ENCODE measurements around the gene CARF. TPM values are rescaled to one million over a fixed set of nuclear protein-coding genes. Genes with fewer than 3 reads are reported as not detected.

Gene CARF
- total RNA-seq, 1 experiment from 2014 or later = 4.2 TPM

DNA sequence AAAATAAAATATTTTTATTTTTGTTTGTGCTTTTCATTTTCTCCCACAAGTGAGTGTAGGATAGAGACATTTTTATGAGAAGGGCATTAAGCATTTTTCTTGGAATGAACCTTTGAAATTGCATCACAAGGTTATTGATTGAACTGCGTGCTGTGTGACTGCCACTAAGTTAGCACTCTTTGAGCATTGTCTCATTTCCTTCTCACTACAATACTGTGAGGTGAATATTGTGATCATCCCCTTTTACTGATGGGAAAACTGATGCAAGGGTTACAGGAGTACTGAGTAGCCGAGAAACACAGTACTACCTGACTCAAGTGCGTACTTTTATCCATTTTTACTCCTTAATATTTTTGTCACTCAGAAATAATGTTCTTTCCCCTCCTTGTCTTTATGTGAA lies 104.6 kb downstream of the CARF start:
- DNase-seq (ENCODE audit: low read depth, low spot score) (no peak), ATAC-seq (no peak)
- no peak overlapping the region for H3K9ac ChIP-seq (ENCODE audit: low read length)
- no peak overlapping the region for H3K27ac ChIP-seq (ENCODE audit: low read depth, low read length)
- H3K9me3 ChIP-seq (ENCODE audit: control insufficient read depth in 1 of 2, insufficient read depth in 1 of 2, low read depth in 1 of 2, low read length in 2 of 2) = no peaks in the 10 kb centered on the region
- H3K4me3 ChIP-seq (replicated peaks in 1 of 2; ENCODE audit: low read depth in 1 of 2, low read length in 2 of 2) = no peak overlapping the region
- no peaks in the 10 kb centered on the region; the same call in 1 of the 2 replicates for H4K20me1 ChIP-seq (ENCODE audit: insufficient read depth)
- ChIA-PET CTCF (no interaction called here), POLR2A (no interaction called here), RAD21 (ENCODE audit: low non-redundant PET in 1 of 2, low total read pairs in 2 of 2, uncharacterized antibody in 2 of 2, unreplicated experiment in 2 of 2) (no interaction called here)
- intact Hi-C loops (cut with micrococcal nuclease) = no loop called here
- no peaks in the 10 kb centered on the region for H3K27me3 ChIP-seq (ENCODE audit: insufficient read depth, low read length)
- H3K9me2 ChIP-seq (ENCODE audit: insufficient read depth) = no peaks in the 10 kb centered on the region
- peaks cover 19% of the 10 kb centered on the region for H3K79me2 ChIP-seq (ENCODE audit: insufficient read depth, low read length)
- no peak overlapping the region for H3K4me2 ChIP-seq (ENCODE audit: low read length)
- no peak overlapping the region for H2AFZ ChIP-seq (ENCODE audit: low read depth, low read length, poor library complexity, severe bottlenecking)
- H3K4me1 ChIP-seq (ENCODE audit: control insufficient read depth in 1 of 2, insufficient read depth in 2 of 2, low read length in 2 of 2) = peaks cover 6 to 17% of the 10 kb centered on the region in 2 experiments; a peak in 2 of 4 replicates
- 0 out of 4 replicates have a peak, but pooled peaks cover 0 to 3% of the 10 kb centered on the region in 2 experiments for H3K36me3 ChIP-seq (ENCODE audit: control insufficient read depth in 1 of 2, insufficient read depth in 2 of 2, low read length in 2 of 2)
- TF ChIP-seq FOSL1 (IDR thresholded peaks at IDR 0.05; ENCODE audit: low read depth) = no peak
- no peak for TF ChIP-seq SRF (IDR thresholded peaks at IDR 0.05; ENCODE audit: low read depth)
- TF ChIP-seq JUND (IDR thresholded peaks at IDR 0.05) = no peak
- no peak for TF ChIP-seq POLR2A (IDR thresholded peaks at IDR 0.05; ENCODE audit: borderline replicate concordance, extremely low read depth, insufficient read depth, insufficient read length)
- TF ChIP-seq SIN3A (IDR thresholded peaks at IDR 0.05; ENCODE audit: low read depth) = no peak
- TF ChIP-seq, protein P1, sequence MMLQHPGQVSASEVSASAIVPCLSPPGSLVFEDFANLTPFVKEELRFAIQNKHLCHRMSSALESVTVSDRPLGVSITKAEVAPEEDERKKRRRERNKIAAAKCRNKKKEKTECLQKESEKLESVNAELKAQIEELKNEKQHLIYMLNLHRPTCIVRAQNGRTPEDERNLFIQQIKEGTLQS (IDR thresholded peaks at IDR 0.05) = no peak
- no peak for TF ChIP-seq ELF1 (IDR thresholded peaks at IDR 0.05; ENCODE audit: borderline replicate concordance, low read depth)
- TF ChIP-seq YY1 (IDR thresholded peaks at IDR 0.05; ENCODE audit: extremely low read depth, insufficient replicate concordance, low read depth, low read length) = no peak
- no peak for TF ChIP-seq TCF7L2 (IDR thresholded peaks at IDR 0.05; ENCODE audit: borderline replicate concordance, extremely low read depth, insufficient read depth, insufficient read length)
- TF ChIP-seq CEBPB (IDR thresholded peaks at IDR 0.05; ENCODE audit: low read depth) = no peak
- TF ChIP-seq, protein P2, sequence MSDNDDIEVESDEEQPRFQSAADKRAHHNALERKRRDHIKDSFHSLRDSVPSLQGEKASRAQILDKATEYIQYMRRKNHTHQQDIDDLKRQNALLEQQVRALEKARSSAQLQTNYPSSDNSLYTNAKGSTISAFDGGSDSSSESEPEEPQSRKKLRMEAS (IDR thresholded peaks at IDR 0.05) = no peak
- BruUV-seq (replicated peaks) = no TSS peak

DNA sequence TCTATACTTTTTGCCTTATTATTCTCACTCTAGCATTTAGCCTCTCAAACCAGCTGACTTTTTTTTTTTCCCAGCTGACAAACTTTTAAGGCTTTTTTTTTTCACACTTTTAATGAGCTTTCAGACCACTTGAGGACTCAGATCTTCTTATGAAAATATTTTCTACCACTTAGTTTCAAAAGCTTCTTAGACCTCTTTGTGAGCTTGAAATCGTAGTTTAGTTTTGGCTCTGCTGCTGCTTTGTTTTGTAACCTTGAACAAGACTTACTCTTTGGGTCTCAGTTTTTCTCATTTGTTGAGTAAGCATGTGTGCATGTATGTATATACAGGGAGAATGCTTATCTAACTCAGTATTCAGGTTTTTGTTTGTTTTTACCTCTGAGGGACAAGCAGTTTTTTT lies 106.1 kb downstream of the CARF start:
- intact Hi-C loops (cut with micrococcal nuclease) = no loop called here
- RAD21 ChIA-PET (ENCODE audit: low non-redundant PET in 1 of 2, low total read pairs in 2 of 2, uncharacterized antibody in 2 of 2, unreplicated experiment in 2 of 2) = no interaction called here
- Histone ChIP-seq H3K36me3 (ENCODE audit: control insufficient read depth in 1 of 2, insufficient read depth in 2 of 2, low read length in 2 of 2) (0 out of 4 replicates have a peak, but pooled peaks cover 0 to 3% of the 10 kb centered on the region in 2 experiments), H3K4me2 (ENCODE audit: low read length) (no peak overlapping the region), H3K27ac (ENCODE audit: low read depth, low read length) (no peak overlapping the region), H3K27me3 (ENCODE audit: insufficient read depth, low read length) (no peaks in the 10 kb centered on the region), H3K9me2 (ENCODE audit: insufficient read depth) (no peaks in the 10 kb centered on the region), H3K4me1 (ENCODE audit: control insufficient read depth in 1 of 2, insufficient read depth in 2 of 2, low read length in 2 of 2) (peaks cover 6 to 17% of the 10 kb centered on the region in 2 experiments; a peak in 2 of 4 replicates), H2AFZ (ENCODE audit: low read depth, low read length, poor library complexity, severe bottlenecking) (no peak overlapping the region), H3K4me3 (replicated peaks in 1 of 2; ENCODE audit: low read depth in 1 of 2, low read length in 2 of 2) (no peak overlapping the region), H3K9ac (ENCODE audit: low read length) (no peak overlapping the region), H4K20me1 (ENCODE audit: insufficient read depth) (no peaks in the 10 kb centered on the region; the same call in 1 of the 2 replicates), H3K79me2 (ENCODE audit: insufficient read depth, low read length) (peaks cover 19% of the 10 kb centered on the region), H3K9me3 (ENCODE audit: control insufficient read depth in 1 of 2, insufficient read depth in 1 of 2, low read depth in 1 of 2, low read length in 2 of 2) (no peaks in the 10 kb centered on the region)
- CTCF ChIA-PET = no interaction called here
- BruUV-seq (replicated peaks) = no TSS peak
- POLR2A ChIA-PET = no interaction called here
- ATAC-seq (no peak), DNase-seq (ENCODE audit: low read depth, low spot score) (no peak)
- TF ChIP-seq, protein P3, sequence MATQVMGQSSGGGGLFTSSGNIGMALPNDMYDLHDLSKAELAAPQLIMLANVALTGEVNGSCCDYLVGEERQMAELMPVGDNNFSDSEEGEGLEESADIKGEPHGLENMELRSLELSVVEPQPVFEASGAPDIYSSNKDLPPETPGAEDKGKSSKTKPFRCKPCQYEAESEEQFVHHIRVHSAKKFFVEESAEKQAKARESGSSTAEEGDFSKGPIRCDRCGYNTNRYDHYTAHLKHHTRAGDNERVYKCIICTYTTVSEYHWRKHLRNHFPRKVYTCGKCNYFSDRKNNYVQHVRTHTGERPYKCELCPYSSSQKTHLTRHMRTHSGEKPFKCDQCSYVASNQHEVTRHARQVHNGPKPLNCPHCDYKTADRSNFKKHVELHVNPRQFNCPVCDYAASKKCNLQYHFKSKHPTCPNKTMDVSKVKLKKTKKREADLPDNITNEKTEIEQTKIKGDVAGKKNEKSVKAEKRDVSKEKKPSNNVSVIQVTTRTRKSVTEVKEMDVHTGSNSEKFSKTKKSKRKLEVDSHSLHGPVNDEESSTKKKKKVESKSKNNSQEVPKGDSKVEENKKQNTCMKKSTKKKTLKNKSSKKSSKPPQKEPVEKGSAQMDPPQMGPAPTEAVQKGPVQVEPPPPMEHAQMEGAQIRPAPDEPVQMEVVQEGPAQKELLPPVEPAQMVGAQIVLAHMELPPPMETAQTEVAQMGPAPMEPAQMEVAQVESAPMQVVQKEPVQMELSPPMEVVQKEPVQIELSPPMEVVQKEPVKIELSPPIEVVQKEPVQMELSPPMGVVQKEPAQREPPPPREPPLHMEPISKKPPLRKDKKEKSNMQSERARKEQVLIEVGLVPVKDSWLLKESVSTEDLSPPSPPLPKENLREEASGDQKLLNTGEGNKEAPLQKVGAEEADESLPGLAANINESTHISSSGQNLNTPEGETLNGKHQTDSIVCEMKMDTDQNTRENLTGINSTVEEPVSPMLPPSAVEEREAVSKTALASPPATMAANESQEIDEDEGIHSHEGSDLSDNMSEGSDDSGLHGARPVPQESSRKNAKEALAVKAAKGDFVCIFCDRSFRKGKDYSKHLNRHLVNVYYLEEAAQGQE (IDR thresholded peaks at IDR 0.05; ENCODE audit: low read depth) = no peak
- TF ChIP-seq, protein P4, sequence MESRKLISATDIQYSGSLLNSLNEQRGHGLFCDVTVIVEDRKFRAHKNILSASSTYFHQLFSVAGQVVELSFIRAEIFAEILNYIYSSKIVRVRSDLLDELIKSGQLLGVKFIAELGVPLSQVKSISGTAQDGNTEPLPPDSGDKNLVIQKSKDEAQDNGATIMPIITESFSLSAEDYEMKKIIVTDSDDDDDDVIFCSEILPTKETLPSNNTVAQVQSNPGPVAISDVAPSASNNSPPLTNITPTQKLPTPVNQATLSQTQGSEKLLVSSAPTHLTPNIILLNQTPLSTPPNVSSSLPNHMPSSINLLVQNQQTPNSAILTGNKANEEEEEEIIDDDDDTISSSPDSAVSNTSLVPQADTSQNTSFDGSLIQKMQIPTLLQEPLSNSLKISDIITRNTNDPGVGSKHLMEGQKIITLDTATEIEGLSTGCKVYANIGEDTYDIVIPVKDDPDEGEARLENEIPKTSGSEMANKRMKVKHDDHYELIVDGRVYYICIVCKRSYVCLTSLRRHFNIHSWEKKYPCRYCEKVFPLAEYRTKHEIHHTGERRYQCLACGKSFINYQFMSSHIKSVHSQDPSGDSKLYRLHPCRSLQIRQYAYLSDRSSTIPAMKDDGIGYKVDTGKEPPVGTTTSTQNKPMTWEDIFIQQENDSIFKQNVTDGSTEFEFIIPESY (IDR thresholded peaks at IDR 0.05; ENCODE audit: extremely low read depth, insufficient replicate concordance, low read length) = no peak
- TF ChIP-seq YY1 (IDR thresholded peaks at IDR 0.05; ENCODE audit: extremely low read depth, insufficient replicate concordance, low read depth, low read length) (no peak), FOSL1 (IDR thresholded peaks at IDR 0.05; ENCODE audit: low read depth) (no peak), ZFX (IDR thresholded peaks at IDR 0.05) (no peak), SRF (IDR thresholded peaks at IDR 0.05; ENCODE audit: low read depth) (no peak), RAD21 (IDR thresholded peaks at IDR 0.05; ENCODE audit: low read depth) (no peak)
